Gastrocnemius medialis (tissue), 4 donors: ENCODE data around the gene DPH3.

Experiments used
- POLR2A ChIP-seq, 2 donors: fragments of 450-650 bp; IDR thresholded peaks; one replicate each; pipeline ENCODE4 v1.6.1; 2017; ENCODE audit warnings: antibody characterized with exemption in 2 of 2, mild to moderate bottlenecking in 2 of 2, moderate library complexity in 2 of 2
- TF ChIP-seq, protein P1 (sequence below), 5 experiments: fragments of 450-650 bp in 3 of 5; fragments of 200-600 bp in 2 of 5; sonication (generic) in 2 of 5; IDR thresholded peaks in 4 of 5; conservative IDR thresholded peaks in 1 of 5; 1 replicate in 4 of 5; 2 replicates in 1 of 5; pipeline ENCODE4 v1.5.1; 2016 to 2019; ENCODE audit warnings: antibody characterized with exemption in 5 of 5, mild to moderate bottlenecking in 3 of 5, moderate library complexity in 3 of 5

DNA sequence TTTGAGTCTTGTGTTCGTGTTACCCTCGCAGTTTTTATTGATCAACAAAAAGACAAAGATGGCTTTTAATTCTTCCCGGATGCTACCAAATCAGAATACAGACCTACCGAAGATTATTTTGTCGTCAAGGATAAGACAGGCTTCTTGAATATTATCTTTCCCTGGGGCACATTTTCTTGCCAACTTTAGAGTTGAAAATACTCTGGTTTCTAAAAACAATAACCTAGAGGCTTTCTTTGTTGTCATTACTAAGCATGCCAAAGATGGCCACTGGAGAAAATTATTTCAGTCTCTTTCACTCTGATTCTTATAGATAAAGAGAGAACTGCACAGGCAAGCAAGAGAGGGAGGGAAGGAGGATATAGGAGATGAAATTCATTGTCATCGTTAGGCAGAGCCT lies 34.1 kb upstream of the DPH3 start:
- TF ChIP-seq, protein P1, sequence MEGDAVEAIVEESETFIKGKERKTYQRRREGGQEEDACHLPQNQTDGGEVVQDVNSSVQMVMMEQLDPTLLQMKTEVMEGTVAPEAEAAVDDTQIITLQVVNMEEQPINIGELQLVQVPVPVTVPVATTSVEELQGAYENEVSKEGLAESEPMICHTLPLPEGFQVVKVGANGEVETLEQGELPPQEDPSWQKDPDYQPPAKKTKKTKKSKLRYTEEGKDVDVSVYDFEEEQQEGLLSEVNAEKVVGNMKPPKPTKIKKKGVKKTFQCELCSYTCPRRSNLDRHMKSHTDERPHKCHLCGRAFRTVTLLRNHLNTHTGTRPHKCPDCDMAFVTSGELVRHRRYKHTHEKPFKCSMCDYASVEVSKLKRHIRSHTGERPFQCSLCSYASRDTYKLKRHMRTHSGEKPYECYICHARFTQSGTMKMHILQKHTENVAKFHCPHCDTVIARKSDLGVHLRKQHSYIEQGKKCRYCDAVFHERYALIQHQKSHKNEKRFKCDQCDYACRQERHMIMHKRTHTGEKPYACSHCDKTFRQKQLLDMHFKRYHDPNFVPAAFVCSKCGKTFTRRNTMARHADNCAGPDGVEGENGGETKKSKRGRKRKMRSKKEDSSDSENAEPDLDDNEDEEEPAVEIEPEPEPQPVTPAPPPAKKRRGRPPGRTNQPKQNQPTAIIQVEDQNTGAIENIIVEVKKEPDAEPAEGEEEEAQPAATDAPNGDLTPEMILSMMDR (IDR thresholded peaks at IDR 0.05 in 4 of 5, conservative IDR thresholded peaks at IDR 0.05 in 1 of 5): no peak
- TF ChIP-seq POLR2A (IDR thresholded peaks at IDR 0.05): no peak
